IMR-90 (cell line): ENCODE measurements around the gene MYO1C.

Source experiments
- BHLHE40 ChIP-seq: fragments of 150-350 bp; IDR thresholded peaks from 2 replicates; pipeline ENCODE4 v1.6.1; 2016; ENCODE audit warnings: mild to moderate bottlenecking, low read depth, low read length
- CEBPB ChIP-seq: IDR thresholded peaks from 2 replicates; pipeline ENCODE4 v1.6.1; 2012; ENCODE audit warnings: low read depth, low read length, improper control_type of control experiment
- NFE2L2 ChIP-seq: fragments of 150-350 bp; IDR thresholded peaks from 2 replicates; pipeline ENCODE4 v1.6.1; 2016; ENCODE audit warnings: low read depth, mild to moderate bottlenecking, low read length
- POLR2A ChIP-seq: IDR thresholded peaks from 2 replicates; pipeline ENCODE4 v1.6.1; 2012; ENCODE audit warnings: mild to moderate bottlenecking, low read depth, low read length
- RAD21 ChIP-seq: IDR thresholded peaks from 2 replicates; pipeline ENCODE4 v1.6.1; 2012; ENCODE audit warnings: low read length, improper control_type of control experiment
- RCOR1 ChIP-seq: IDR thresholded peaks from 2 replicates; pipeline ENCODE4 v1.6.1; 2012; ENCODE audit warnings: mild to moderate bottlenecking, low read length, improper control_type of control experiment; ENCODE audit not compliant: insufficient replicate concordance
- SMC3 ChIP-seq: fragments of 150-350 bp; IDR thresholded peaks from 2 replicates; pipeline ENCODE4 v1.6.1; 2016; ENCODE audit warnings: low read depth, mild to moderate bottlenecking, antibody characterized with exemption, low read length, moderate library complexity
- USF2 ChIP-seq: fragments of 150-350 bp; IDR thresholded peaks from 2 replicates; pipeline ENCODE4 v1.6.1; 2017; ENCODE audit warnings: mild to moderate bottlenecking, antibody characterized with exemption, low read length, low read depth
- TF ChIP-seq, protein P1 (sequence below): conservative IDR thresholded peaks from 2 replicates; pipeline ENCODE4 v1.5.1; 2012; ENCODE audit warnings: mild to moderate bottlenecking, low read depth, low read length, improper control_type of control experiment

GRCh38 chr17:1454541-1454940, 37.9 kb downstream of the MYO1C start:
- TF ChIP-seq, protein P1, sequence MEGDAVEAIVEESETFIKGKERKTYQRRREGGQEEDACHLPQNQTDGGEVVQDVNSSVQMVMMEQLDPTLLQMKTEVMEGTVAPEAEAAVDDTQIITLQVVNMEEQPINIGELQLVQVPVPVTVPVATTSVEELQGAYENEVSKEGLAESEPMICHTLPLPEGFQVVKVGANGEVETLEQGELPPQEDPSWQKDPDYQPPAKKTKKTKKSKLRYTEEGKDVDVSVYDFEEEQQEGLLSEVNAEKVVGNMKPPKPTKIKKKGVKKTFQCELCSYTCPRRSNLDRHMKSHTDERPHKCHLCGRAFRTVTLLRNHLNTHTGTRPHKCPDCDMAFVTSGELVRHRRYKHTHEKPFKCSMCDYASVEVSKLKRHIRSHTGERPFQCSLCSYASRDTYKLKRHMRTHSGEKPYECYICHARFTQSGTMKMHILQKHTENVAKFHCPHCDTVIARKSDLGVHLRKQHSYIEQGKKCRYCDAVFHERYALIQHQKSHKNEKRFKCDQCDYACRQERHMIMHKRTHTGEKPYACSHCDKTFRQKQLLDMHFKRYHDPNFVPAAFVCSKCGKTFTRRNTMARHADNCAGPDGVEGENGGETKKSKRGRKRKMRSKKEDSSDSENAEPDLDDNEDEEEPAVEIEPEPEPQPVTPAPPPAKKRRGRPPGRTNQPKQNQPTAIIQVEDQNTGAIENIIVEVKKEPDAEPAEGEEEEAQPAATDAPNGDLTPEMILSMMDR, result no peak
- TF ChIP-seq BHLHE40 (no peak), POLR2A (no peak), NFE2L2 (no peak), CEBPB (no peak), RAD21 (no peak), SMC3 (no peak), RCOR1 (no peak), USF2 (no peak)
